GM06990 (cell line): Measurements from ENCODE around the gene ZNF460.
A peak's percentile ranks its signal among the peaks of the same experiment; 100 is the strongest.

Experiments used
- DNase-seq: peaks from one replicate; pipeline ENCODE4 v3.0.0-alpha.2; 2011; ENCODE audit not compliant: insufficient read length; ENCODE audit errors: extremely low read depth
- H3K27me3 ChIP-seq: replicated peaks from 2 replicates; pipeline ENCODE4 v1.6.0; 2011; ENCODE audit warnings: low read length; ENCODE audit not compliant: control insufficient read depth, insufficient read depth
- H3K36me3 ChIP-seq: 2 replicates; pipeline ENCODE4 v1.5.1; 2011; ENCODE audit warnings: low read length; ENCODE audit not compliant: control insufficient read depth, insufficient read depth
- H3K4me3 ChIP-seq: replicated peaks from 2 replicates; pipeline ENCODE4 v1.5.1; 2011; ENCODE audit warnings: low read depth, mild to moderate bottlenecking, control low read depth, low read length
- TF ChIP-seq, protein P1 (sequence below): IDR thresholded peaks from 2 replicates; pipeline ENCODE4 v1.5.1; 2011; ENCODE audit warnings: low read length, control low read depth, mild to moderate bottlenecking, inconsistent platforms; ENCODE audit not compliant: insufficient read depth, poor library complexity, severe bottlenecking

Gene ZNF460

DNA sequence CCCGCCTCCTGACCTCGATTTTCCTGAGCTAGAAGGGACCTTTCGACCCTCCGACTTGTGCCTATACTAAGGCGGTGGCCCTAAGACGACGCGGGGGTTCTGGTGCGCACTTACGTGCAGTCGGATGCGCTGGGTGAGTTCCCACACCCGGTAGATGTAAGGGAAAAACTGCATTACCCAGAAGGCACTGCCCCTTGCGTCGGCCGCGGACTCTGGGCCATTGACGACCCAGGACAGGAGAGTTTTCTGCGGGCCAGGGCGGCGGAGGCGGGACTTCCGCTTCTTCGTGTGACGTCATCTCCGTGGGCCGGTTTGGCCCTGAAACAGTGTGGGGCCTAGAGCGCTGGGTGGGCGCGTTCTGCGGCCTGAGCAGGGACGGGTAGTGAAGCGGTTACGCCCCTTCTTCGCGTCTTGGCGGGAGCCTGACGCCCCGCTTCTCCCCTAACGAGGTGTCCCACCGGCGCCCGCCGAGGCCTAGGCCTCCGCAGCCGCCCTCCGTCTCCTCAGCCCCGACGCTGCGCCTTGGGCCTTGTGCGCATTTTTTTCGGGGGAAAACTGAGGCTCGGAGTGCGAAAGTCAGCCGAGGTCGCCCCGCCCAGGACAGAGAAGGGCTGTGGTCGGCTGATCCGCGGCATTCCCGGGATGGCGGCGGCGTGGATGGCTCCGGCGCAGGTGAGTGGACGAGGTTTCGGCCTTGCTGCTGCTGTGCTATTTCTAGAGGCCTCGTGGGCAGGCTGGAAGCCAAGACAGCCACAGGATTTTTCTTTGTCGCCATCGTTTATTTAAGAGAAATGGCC, at the start of gene ZNF460:
TSS of gene ZNF460 (plus strand) at position 321 of the 797 bp plus-strand sequence. CDS start at position 643, 322 bp downstream.
- Histone ChIP-seq H3K36me3 (peaks cover 11% of the 10 kb centered on the region), H3K27me3 (no peaks in the 10 kb centered on the region), H3K4me3 (peak within 1 kb of the TSS; percentile 96)
- TF ChIP-seq, protein P1, sequence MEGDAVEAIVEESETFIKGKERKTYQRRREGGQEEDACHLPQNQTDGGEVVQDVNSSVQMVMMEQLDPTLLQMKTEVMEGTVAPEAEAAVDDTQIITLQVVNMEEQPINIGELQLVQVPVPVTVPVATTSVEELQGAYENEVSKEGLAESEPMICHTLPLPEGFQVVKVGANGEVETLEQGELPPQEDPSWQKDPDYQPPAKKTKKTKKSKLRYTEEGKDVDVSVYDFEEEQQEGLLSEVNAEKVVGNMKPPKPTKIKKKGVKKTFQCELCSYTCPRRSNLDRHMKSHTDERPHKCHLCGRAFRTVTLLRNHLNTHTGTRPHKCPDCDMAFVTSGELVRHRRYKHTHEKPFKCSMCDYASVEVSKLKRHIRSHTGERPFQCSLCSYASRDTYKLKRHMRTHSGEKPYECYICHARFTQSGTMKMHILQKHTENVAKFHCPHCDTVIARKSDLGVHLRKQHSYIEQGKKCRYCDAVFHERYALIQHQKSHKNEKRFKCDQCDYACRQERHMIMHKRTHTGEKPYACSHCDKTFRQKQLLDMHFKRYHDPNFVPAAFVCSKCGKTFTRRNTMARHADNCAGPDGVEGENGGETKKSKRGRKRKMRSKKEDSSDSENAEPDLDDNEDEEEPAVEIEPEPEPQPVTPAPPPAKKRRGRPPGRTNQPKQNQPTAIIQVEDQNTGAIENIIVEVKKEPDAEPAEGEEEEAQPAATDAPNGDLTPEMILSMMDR: no peak
- DNase-seq: peak; percentile 98

DNA sequence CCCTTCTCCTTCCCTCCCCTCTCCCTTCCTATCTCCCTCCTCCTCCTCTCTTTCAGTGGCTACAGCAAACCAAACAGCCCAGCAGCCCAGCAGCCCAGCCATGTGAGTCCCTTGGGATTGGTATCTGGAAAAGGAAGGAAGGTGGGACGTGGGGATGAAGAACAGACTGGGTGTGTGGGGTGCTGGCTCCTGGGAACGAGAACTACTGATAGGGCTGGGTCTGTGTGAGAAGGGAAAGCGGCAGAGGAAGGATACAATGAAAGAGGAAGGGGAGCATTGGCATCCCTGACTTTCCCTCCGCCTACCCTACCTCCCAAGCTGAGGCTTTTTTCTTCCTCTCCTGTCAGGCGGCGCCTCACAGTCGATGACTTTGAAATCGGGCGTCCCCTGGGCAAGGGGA, 48.6 kb upstream of the ZNF460 start:
- TF ChIP-seq, protein P1: no peak
- H3K36me3 ChIP-seq: no peaks in the 10 kb centered on the region
- no peaks in the 10 kb centered on the region for H3K27me3 ChIP-seq
- DNase-seq: no peak
- no peak overlapping the region for H3K4me3 ChIP-seq

DNA sequence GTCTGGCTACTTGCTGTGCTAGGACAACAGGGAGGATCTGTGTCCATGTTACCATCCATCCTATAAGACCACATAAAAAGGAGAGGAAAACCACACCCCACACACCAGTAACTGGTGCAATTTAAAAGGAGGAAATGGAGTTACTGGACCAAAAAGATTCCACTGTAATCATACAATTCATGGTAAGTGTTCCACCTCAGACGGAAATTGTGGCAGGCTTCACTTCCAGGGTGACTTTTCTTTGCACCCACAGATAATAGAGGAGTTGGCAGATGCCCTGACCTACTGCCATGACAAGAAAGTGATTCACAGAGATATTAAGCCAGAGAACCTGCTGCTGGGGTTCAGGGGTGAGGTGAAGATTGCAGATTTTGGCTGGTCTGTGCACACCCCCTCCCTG, 47.1 kb upstream of the ZNF460 start:
- no peak overlapping the region for H3K4me3 ChIP-seq
- no peaks in the 10 kb centered on the region for H3K36me3 ChIP-seq
- no peaks in the 10 kb centered on the region for H3K27me3 ChIP-seq
- no peak for DNase-seq
- TF ChIP-seq, protein P1: no peak

DNA sequence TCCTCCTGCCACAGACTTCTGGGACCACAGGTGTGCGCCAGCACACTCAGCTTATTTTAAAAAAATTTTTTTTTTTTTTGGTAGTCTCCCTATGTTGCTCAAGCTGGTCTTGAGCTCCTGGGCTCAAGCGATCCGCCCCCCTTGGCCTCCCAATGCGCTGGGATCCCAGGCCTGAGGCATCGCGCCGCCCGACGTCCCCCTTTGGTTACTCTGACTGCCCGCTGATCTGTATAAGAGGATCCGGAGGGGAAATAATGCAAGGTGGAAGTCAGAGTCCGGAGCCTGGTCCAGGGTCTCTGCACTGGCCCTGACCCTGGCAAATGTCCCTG, 40.3 kb upstream of the ZNF460 start:
- Histone ChIP-seq H3K36me3 (peaks cover 5% of the 10 kb centered on the region), H3K27me3 (no peaks in the 10 kb centered on the region), H3K4me3 (peak overlapping the region; percentile 88)
- no peak for DNase-seq
- TF ChIP-seq, protein P1: no peak

DNA sequence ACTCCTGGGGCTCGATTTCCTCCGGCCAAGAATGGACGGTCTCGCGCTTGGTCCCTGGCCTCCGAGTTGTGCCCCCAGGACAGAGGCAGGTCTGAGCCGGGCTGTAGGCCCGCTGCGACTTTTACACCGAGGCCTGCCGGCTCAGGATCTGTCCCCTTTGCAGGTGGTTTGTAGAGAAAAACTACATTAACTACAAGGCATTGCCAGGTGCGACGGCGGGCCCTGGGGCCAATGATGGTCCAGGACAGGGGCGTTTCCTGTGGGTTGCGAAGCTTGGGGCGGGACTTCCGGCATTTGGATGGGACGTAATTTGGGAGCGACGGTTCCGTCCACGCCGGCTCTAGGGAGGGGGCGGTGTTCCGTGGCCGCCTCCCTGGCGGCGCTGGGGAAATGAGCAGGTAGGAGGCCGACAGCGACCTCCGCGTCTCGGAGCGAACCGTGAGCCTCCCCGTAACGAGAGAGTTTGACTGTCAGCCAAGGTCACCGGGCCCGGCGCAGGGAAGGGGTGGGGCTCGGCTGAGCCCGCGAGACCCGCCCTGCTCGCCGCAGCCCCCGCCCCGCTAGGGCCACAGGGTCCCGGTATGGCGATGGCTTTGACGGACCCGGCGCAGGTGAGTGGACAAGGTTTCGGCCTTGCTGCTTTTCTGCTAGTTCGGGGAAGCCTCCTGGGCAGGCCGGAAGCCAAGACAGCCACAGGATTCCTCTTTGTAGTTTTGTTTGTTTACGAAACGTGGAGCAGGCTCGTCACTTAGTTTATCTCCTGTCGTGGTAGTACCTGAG, 39.8 kb upstream of the ZNF460 start, which contains the start of gene ZNF805:
TSS of gene ZNF805 (plus strand) at position 322 of the 780 bp plus-strand sequence. CDS start at position 582, 260 bp downstream.
- H3K36me3 ChIP-seq: peaks cover 9% of the 10 kb centered on the region
- peak within 1 kb of the TSS; percentile 88 for H3K4me3 ChIP-seq
- peak; percentile 94 for DNase-seq
- TF ChIP-seq, protein P1: peak; percentile 5
- H3K27me3 ChIP-seq: no peaks in the 10 kb centered on the region
